NCI-H446 (cell line): ENCODE measurements around the gene RTF2.
A peak's percentile ranks its signal among the peaks of the same experiment; 100 is the strongest.
"Not testable (repeated sequence)": the region's sequence is repeated elsewhere in the genome, so short reads cannot be mapped to it uniquely, and the experiment has no call there.

Experiments
- DNase-seq, 2 experiments: peaks; one replicate each; lab custom pipeline; 2025; lab: John Stamatoyannopoulos, UW

RTF2 gene

DNA sequence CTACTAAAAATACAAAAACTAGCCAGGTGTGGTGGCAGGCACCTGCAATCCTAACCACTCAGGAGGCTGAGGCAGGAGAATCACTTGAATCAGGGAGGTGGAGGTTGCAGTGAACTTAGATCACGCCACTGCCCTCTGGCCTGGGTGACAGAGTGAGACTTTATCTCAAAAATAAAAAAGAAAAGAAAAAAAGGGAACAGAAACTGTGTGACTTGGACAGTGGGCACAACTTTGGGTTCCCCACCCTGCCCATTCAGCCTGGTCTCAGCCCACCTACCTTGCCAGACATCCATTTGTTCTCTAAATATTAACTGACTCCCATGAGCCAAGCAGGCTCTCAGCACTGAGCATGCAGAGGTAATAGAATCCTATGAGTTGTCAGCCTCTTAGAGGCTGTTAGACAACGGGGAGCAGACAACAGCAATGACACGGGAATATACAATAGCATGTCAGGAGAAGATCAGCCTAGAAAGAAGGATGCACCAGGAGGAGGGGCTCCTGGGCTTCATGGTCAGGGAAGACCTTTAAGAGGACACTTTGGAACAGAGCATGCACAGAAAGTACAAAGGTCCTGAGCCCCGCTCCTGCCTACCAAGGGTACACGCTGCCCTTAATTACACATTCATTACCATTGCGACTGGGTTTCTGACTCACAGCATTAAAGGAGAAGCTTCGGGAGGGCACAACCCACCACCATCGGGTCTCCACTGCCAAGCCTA lies 84.6 kb downstream of the RTF2 start:
- DNase-seq = no peak

DNA sequence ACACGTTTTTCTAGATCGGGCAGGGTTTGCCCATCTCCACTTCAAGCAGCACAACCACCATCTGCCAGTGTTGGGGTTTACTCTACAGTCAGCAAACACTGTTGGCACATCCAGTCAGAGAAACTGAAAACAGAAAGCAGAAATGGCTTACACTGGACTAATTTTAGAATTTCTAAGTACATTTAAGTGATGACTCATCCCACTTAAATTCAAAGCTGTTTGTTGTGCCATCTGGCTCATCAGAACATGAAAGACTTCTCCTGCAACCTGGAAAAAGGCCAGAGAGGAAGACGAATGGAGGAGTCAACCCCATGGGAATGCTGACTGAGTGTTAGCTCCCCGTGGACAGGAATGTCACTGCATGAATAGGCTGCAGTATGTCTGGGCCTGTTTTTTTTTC lies 86.4 kb downstream of the RTF2 start:
- peak; percentile 79 to 93 for DNase-seq

DNA sequence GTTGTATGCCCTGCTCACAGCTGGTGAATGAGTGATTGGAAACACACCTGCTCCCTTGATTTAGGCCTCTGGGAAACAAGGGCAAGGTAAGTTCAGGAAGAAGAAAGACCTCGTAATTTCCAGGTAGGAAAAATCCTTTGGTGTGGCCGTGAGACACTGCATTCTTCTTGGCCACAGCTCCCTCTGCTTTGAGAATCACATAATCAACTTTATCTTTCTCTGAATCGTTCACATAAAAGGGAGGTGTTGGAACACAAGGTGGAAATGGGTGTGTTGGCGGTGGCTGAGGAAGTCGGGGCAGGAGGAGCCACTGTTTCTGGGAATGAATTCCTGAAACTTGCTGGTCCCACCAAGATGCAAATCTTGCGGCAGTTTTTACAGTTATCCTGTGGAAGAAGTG lies 90.5 kb downstream of the RTF2 start:
- DNase-seq = no peak

DNA sequence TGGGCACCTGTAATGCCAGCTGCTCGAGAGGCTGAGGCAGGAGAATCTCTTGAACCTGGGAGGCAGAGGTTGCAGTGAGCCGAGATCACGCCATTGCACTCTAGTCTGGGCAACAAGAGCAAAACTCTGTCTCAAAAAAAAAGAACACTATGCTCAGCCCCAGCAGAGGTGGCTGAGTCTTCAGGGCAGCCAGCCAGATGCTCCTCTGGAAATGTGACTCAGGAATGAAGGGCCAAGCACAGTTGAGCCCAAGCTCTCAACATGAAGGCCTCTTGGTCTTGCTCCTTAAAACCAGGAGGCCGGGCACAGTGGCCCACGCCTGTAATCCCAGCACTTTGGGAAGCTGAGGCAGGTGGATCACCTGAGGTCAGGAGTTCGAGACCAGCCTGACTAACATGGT lies 96.1 kb downstream of the RTF2 start:
- DNase-seq = not testable (repeated sequence)

DNA sequence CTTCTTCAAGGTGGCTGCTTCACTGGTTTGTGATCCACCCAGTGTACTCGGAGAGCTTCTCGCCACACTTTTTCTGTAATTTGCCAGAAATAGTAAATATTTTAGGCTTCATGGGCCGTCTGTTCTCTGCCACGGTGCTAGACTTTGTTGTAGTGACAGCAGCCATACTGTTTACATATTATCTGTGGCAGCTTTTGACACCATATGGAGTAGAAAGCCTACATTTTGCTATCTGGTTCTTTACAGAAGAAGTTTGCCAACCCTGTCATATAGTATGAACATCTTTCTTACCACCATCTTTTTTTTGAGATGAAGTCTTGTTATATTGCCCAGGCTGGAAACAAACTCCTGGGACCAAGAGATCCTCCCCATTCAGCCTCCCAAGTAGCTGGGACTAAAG lies 97.1 kb downstream of the RTF2 start:
- no peak for DNase-seq

DNA sequence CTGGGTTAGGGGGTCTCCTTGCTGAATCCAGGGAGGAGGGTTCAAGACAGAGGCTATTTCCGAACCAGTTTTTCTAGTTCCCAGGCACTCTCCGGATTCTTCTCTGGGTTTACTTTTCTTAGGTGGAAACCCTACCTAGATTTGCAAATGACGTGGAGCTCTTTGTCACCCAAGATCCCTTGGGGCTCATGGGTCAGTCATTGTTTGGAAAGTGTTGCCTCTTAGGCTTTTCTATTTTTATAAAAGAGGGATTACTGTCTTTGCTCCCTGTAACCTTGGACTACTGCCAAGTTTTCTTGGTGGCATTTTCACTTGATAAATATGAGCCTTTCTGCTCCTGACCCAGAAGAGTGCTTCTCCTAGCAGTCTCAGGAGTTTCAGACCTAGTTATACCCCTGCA lies 98.2 kb downstream of the RTF2 start:
- no peak for DNase-seq
